Measurements from ENCODE around the gene DCAF6.

The DCAF6 gene

GRCh38 chr1:167983797-167984420 lies 47.4 kb downstream of the DCAF6 start:
- H3K4me3 ChIP-seq (ENCODE audit: low read length), result no peak overlapping the region
- no peak for DNase-seq (ENCODE audit: low read depth)
- no peak for TF ChIP-seq CTCF (conservative IDR thresholded peaks at IDR 0.05; ENCODE audit: low read depth, low read length)

GRCh38 chr1:167984886-167985489 lies 48.5 kb downstream of the DCAF6 start:
- H3K4me3 ChIP-seq (ENCODE audit: low read length), result no peak overlapping the region
- no peak for TF ChIP-seq CTCF (conservative IDR thresholded peaks at IDR 0.05; ENCODE audit: low read depth, low read length)
- no peak for DNase-seq (ENCODE audit: low read depth)

- H3K4me3 ChIP-seq (ENCODE audit: low read length), result no peak overlapping the region
- no peak for TF ChIP-seq CTCF (conservative IDR thresholded peaks at IDR 0.05; ENCODE audit: low read depth, low read length)
- DNase-seq (ENCODE audit: low read depth), result no peak
Observed at GRCh38 chr1:167987174-167987573, 50.7 kb downstream of the DCAF6 start.

GRCh38 chr1:167991546-167991945 lies 55.1 kb downstream of the DCAF6 start:
- no peak overlapping the region for H3K4me3 ChIP-seq (ENCODE audit: low read length)
- no peak for DNase-seq (ENCODE audit: low read depth)

GRCh38 chr1:167993720-167994119 lies 57.2 kb downstream of the DCAF6 start:
- no peak for TF ChIP-seq CTCF (conservative IDR thresholded peaks at IDR 0.05; ENCODE audit: low read depth, low read length)
- H3K4me3 ChIP-seq (ENCODE audit: low read length), result no peak overlapping the region
- no peak for DNase-seq (ENCODE audit: low read depth)

More at GRCh38 chr1:167991546-167991945, 55.1 kb downstream of the DCAF6 start:
- no peak for TF ChIP-seq CTCF (conservative IDR thresholded peaks at IDR 0.05; ENCODE audit: low read depth, low read length)

- H3K4me3 ChIP-seq (ENCODE audit: low read length), result no peak overlapping the region
Observed at GRCh38 chr1:167994560-167994959, 58.1 kb downstream of the DCAF6 start.

More at GRCh38 chr1:167994560-167994959, 58.1 kb downstream of the DCAF6 start:
- no peak for TF ChIP-seq CTCF (conservative IDR thresholded peaks at IDR 0.05; ENCODE audit: low read depth, low read length)
- DNase-seq (ENCODE audit: low read depth), result no peak
